GM21515 (cell line): ENCODE measurements around the gene C9orf43.
"Not testable (repeated sequence)": the region's sequence is repeated elsewhere in the genome, so short reads cannot be mapped to it uniquely, and the experiment has no call there.

Source experiments
- ATAC-seq: cut with Tn5 transposase; IDR thresholded peaks from one replicate; pipeline ENCODE4 v1.9.1; 2021; ENCODE audit not compliant: unreplicated experiment

The C9orf43 gene

DNA sequence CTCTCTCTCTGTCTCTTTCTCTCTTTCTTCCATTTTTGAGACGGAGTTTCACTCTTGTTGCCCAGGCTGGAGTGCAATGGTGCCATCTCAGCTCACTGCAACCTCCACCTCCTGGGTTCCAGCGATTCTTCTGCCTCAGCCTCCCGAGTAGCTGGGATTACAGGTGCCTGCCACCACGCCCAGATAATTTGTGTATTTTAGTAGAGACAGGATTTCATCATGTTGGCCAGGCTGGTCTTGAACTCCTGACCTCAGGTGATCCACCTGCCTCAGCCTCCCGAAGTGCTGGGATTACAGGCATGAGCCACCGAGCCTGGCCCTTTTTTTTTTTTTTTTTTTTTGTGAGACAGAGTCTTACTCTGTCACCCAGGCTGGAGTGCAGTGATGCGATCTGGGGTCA, 29.1 kb upstream of the C9orf43 start:
- ATAC-seq = not testable (repeated sequence)

DNA sequence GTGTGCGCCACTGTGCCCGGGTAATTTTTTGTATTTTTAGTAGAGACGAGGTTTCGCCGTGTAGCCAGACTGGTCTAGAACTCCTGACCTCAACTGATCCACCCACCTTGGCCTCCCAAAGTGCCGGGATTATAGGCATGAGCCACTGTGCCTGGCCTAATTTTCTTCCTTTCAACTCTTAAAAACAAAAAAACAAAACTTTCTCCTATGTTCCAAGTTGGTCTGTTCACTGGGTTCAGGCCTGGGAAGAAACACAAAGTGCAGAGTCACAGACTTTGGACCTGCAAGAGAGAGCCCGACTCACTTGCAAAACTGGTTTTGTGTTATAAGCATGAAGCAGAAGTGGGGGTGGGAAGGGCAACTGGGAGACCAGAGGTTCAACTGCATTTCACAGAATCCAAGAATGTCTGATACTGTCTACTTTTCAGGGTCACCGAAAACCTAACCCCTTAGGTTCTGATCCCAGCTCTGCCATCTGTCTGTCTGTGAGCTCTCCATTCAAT, 28.6 kb upstream of the C9orf43 start:
- ATAC-seq = no peak

DNA sequence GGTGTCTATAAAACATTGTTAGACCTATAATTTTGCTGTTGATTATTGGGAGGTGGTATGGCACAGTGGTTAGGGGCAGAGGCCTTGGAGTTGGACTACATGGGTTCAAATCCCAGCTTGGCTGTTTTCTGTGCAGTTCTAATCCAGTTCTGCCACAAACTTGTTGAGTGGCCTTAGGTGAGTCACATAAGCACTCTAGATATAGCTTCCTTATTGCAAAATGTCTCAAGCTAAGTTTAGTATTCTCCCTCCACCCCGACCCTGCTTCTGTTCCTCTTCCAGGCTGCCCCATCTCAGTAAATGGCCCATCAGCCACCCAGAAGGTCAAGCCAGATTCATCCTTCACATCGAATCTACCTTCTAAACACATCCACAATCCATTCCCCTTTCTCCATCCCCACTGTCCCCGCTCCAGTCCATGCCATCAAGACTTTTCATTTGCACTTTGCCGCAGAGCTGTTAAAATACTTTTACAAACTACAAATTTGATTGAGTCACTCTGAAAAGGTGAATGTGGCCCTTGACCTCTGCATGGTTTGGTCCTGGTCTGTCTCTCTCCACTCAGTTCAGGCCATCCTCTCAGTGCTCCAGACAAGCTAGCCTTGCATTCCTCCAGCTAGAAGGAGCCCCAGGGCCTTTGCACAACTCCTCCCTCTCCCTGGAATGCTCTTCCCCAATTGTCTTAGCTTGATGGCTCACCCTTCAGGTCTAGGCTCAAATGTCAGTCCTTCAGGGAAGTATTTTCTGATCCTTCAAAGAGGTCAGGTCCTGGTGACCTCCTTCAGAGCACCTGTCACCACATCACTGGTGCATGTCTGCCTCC, 23.8 kb upstream of the C9orf43 start:
- ATAC-seq = no peak

DNA sequence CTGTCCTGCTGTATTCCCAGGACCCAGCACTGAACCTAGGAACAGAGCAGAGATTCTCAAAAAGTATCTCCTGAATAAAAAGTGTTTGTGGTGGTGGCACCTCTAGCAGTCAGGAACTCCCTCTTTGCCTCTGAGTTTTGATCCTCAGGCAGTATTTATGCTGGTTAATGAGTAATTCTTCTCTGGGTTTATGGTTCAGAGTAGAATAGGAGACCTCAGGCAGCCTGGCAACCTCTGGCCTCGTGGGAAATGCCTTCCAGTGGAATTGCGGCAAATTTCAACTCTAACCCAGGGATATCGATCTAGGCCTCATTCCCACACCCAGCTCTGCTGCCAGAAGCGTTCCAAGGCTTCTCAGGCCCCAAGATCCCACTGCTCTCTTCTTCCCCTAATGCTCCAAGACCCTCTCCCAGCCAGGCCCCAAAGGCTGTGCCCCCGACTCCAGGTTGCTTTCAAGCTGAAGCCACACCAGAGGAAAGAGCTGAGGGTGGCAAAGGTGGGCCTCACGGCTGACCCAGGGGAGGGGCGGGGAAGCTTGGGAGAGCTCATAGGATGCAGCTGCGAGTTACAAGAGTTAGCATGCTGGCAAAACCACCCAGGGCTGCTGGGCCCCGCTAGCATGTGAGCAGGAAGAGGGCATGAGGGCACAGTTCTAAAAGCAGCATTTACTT, 22.9 kb upstream of the C9orf43 start:
- no peak for ATAC-seq

DNA sequence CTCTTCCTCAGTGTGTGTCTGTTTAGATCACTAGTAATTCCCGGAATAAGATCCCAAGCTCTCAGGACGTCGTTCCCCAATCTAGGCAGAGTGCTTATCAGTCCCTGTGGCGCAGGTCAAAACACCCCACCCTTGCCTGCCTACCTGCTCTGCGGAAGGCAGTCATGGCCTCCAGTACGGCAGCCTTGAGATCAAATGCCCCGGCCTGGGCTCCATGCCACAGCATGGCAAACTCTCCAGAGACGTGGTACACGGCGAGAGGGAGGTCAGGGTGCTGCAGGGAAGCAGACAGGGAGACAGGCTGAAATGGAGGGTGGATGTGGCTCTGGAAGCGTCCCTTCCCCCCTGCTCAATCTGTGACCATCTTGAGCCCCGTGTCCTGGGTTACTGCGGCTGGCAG, 21.7 kb upstream of the C9orf43 start:
- no peak for ATAC-seq

DNA sequence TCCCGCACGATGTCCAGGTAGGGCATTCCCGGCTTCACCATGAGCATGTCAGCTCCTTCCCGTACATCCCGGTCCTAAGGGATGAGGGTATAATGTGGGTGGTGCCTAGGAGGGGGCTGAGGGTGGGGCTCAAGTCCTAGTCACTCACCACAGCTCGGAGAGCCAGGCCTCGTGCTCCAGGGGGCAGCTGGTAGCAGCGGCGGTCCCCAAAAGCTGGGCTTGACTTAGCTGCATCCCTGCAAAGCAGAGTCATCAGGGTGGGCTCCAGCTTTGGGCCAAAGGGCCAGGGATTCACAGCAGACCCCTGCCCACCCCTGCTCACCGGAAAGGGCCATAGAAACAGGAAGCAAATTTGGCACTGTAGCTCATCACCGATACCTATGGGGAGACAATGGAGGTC, 21.1 kb upstream of the C9orf43 start:
- ATAC-seq = no peak

DNA sequence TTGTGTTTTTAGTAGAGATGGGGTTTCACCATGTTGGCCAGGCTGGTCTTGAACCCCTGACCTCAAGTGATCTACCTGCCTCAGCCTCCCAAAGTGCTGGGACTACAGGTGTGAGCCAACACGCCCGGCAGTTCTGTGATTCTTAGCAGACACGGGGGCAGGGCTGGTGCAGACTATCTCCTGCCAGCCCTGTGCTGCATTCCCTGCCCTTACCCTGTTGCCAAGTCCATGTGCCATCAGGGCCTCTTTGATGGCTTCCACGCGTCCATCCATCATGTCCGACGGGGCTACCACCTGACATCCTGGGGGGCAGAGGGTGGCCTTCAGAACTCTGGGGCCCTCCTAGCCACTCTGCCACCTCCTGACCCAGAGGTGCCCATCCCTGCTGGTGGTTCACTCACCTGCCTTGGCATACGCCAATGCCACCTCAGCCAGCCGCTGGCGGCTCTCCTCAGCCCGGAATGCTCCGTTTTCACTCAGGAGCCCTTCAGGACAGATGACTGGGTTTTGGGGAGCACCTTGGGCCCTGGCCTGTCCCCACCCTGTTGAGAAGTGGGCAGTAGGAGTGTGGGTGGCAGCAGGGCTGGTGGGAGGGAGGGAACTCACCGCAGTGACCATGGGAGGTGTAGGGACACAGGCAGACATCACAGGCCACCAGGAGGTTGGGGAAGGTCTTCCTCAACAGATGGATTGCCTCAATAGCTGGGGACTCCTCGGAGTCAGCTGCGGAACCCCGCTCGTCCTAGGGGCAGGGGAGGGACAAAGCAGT, 20.2 kb upstream of the C9orf43 start:
- no peak for ATAC-seq

DNA sequence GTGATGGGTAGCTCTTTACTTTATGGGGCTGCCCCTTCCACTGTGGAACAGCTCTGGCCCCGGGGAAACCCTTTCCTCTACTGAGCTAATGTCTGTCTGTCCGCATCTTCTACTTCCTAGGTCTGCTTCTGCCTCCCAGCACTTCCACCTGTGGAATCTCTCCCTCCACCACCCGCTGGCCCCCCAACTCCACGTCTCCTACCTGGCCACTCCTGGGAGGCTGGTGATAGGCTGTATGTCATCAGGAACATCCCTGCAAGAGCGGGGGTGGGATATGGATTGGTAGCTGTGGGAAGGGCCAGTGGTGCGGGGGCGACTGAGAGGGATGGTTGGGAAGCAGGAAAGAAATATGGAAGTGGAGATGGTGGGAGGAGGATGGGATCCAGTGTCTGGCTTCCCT, 18.6 kb upstream of the C9orf43 start:
- ATAC-seq = no peak

DNA sequence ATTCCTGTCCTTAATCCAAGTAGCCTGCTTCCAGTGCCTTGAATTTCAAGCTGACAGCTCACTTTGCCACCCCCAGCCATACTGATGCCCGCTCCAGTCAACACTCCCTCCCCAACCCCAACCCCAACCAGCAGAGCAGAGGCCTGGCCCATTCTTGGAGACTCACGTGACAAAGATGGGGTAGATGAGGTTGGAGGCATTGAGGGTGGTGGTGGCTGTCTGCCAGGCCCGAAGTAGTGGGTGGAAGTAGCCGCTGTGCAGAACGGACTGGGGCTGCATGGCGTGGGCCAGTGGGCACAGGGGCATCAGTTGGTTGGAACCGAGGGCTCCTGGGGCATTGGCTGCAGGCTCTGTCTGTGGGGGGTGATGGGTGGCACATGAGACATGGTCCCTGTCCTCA, 17.3 kb upstream of the C9orf43 start:
- no peak for ATAC-seq

DNA sequence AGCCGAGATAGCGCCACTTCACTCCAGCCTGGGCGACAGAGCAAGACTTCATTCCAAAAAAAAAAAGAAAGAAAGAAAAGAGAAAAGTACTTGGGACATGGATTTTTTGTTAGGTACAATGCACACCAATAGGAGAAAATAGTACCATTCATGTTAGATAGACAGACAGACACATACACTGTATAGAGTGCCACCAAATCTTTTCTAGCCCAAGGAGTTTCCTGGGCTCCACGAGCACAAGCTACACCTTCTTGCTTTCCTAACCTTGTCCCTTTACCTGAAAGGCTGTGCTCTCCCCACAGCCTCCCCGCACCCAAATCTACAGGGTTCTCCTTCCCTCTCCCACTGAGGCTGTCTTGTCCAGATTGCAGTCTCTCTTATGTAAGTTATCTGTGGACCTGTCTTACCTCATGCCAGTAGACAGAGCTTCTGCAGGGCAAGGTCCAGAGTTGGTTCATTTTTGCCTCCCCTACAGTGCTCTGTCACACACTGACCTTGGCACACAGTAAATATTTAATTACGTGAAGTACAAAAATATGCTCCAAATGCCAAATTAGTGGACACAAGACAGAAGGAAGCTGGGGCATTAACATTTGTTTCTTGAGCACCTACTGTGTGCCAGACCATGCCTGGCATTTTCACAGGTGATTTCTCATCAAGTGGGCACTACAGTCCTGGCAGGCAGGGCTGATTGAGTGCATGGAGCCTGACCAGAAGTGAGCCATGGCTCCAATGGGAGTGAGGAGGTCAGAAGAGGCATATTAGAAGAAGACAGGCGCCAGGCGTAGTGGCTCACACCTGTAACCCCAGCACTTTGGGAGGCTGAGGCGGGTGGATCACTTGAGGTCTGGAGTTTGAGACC, 15.3 kb upstream of the C9orf43 start:
- ATAC-seq = no peak

DNA sequence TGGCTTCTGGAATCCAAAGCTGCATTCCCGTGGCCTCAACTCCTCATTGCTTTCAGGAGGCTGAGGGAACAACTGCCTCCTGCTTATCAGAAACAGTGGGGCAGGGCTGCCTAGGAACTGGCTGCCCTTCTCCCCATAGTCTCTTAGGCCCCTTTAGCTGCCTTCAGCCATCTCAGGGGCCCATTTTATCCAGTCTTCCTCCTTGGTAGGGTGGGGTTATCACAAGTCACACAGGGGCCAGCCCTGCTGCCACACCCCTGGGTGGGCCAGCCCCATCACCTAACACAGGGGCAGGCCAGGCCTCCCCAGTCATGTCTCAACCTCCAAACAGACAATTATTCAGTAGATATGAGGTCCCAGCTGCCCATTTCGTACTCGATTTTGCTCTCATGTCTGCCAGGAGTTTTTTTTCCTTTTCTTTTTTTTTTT, 13.3 kb upstream of the C9orf43 start:
- ATAC-seq = no peak

DNA sequence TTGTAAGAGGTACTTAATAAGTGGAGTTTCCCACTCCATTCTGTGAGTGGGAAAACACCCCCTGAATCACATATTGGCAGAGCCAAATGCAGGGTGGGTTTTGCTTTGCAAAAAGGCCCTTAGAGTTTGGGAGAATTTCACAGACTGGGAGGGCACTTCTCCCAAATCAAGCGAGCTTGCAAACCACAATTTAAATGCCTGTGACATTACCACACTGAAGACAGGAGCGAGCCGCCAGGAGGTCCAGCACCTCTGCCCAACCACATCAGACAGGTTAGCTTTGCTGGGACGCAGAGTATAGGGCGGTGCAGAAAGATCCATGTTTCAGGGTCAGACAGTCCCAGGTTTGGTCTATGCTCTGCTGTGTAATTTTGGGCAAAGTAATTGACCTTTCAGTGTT, 11.8 kb upstream of the C9orf43 start:
- ATAC-seq = no peak

DNA sequence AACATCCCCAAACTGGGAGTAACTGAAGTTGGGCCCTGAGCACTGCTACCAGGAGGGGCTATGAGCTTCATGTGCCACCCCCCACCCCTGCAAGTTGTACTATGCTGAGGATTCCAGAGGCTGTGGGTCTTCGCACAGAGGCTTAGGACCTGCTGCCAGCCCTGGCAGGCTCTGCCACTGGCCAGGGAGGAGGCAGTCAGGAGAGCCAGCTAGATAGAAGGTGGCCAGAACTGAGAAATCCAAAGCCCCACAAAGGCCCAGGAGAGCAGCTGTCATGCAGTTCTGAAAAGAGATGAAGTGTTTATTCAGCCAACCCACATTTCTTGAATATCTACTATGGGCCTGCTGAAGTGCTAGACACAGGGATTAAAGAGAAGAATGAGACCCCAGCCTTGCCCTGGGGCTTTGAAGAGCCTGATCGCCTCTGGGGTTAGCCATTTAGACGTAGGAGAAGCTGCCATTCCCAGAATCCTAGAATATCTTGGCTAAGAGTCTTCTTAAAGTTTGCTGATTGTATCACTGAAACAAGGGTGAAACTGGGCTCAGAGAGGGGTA, 10.8 kb upstream of the C9orf43 start:
- no peak for ATAC-seq

DNA sequence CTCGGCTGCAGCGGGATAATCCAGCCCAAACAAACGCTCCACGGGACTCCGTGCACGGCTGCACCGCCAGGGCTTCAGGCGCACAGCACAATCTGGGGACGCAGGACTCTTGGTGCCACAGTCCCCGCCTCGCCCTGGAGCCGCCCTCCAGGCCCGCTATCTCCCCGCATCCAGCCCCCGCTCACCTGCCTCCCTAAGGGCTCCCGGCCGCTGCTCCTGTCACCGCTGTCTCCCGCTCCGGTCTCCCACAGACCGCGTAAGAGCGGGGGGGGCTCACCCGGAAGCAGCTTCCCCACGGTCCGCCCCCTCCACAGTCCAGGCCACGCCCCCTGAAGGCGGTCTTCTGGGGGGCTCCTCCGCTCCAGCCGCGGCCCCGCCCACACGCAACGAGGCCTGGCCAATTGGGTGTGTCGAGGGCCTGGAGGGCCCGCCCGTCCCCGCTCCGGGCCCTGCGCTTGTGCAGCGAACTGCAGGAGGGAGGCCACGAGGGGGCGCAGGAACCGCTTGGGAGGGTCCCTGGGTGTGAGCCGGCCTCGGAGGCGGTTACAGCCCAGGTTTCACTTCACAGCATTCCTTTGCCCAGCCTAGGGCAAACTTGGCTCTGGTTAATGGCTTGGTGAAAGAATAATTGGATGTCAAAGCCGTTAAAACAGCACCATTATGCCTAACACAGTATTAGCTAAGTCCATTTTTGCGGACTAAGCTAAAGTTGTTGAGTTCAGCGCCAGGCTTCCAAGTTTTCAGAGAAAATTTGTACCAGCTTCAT, 9.3 kb upstream of the C9orf43 start, which contains the start of gene ALAD:
Gene ALAD, minus strand, starts transcription at position 258 of the 766 bp plus-strand sequence. CDS start 7,725 bp downstream, outside the sequence.
- ATAC-seq = peak; percentile 96

DNA sequence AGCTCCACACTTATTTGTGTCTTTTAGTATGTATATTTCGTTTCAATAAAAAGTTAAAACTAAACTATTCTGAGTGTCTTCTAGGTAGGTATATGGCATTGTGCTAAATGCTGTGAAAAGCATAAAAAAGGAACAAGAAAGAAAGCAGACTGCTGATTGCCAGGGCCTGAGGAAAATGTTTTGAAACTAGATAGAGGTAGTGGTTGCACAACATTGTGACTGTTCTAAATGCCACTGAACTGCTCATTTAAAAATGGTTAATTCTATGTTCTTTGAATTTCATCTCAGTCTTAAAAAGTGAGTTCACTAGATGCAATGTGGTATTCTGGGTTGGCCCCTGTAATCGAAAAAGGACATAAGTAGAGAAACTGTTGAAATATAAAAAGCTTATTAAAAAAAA, 6.9 kb upstream of the C9orf43 start:
- ATAC-seq = no peak

DNA sequence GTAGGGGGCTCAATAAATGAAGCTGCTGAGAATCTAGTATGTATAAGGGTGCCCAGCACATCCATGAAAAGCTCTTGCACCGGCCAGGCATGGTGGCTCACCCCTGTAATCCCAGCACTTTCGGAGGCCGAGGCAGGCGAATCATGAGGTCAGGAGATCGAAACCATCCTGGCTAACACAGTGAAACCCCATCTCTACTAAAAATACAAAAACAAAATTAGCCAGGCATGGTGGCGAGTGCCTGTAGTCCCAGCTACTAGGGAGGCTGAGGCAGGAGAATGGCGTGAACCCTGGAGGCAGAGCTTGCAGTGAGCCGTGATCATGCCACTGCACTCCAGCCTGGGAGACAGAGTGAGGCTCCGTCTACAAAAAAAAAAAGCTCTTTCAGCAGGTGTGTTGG, 4.2 kb upstream of the C9orf43 start:
- not testable (repeated sequence) for ATAC-seq

DNA sequence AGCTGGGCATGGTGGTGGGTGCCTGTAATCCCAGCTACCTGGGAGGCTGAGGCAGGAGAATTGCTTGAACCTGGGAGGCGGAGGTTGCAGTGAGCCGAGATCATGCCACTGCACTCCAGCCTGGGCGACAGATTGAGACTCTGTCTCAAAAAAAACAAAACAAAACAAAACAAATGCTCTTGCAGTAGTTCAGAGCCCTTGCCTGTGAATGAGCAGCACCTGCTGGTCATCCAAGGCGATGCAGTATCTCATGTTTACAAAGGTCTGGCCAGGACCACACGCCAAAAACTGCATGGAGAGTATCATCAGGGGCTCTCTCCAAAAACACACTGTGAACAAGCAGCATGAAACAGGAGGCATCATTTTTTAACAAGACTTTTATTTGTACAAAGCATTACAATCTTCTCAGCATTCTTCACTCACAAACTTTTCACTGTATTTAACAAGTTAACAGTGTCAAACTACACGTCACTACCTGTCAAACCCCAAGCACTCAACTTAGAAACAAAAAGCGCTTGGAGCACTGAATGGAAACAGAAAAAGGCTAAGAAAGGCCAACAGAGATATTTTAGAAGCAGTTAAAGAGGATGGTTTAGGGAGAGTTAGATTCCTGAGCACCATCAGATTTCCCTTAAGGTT, 3.6 kb upstream of the C9orf43 start:
- ATAC-seq = not testable (repeated sequence)

DNA sequence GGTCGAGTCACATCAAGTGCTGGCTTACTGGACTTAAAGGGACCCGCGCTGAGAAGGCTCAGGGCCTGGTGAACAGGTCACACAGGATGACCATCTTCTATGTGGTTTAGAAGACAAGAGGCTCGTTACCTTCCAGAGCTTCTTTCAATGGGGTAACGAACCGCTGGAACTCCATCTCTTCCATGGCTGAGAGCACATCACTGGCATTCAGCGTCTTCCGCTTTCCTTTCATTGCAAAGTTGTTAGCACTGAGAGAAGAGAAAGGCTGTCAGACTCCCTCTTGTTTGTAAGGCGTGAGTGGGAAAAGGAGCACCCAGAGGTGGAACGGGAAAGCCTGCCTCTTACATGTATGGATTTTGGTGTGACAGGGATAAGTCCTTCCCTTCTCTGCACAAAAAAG, 1.1 kb upstream of the C9orf43 start:
- ATAC-seq = no peak

DNA sequence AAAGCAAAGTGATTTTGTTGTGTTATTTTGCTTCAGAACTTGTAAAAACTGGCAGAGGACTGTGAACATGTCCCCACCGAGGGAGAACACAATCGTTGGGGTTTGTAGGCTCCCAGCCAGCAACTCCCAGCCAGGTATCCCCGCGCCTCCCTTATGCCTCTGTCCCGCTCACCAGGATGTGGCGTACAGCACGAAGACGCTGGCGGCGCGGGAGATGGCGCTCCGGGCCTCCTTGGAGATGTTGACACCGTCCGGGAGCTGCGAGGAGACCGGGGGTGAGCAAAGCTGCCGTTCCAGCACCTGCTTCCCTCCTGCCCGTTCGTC, 702 bp upstream of the C9orf43 start:
- no peak for ATAC-seq
